ENCODE data around the gene USP26.
"Not testable (repeated sequence)": the region's sequence is repeated elsewhere in the genome, so short reads cannot be mapped to it uniquely, and the experiment has no call there.

DNA sequence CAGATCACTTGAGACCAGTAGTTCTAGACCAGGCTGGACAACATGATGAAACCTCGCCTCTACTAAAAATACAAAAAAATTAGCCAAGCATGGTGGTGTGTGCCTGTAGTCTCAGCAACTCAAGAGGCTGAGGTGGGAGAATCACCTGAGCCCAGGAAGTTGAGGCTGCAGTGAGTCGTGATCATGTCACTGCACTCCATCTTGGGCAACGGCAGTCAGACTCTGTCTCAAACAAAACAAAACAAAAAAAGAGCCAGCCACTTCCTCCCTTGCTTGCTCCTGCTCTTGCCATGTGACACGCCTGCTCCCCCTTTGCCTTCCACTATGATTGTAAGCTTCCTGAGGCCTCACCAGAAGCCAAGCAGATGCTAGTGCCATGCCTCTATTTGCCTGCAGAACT lies 19.1 kb downstream of the USP26 start:
- TF ChIP-seq CTCF (conservative IDR thresholded peaks at IDR 0.05 in 1 of 2, IDR thresholded peaks at IDR 0.05 in 1 of 2; ENCODE audit: low read depth in 1 of 2, low read length in 2 of 2); EZH2 (IDR thresholded peaks at IDR 0.05; ENCODE audit: low read length, missing control alignments): not testable (repeated sequence)
